ENCODE results near the gene LRRC31.
A peak's percentile ranks its signal among the peaks of the same experiment; 100 is the strongest.

LRRC31 gene

GRCh38 chr3:169863458-169863899, 6.3 kb downstream of the LRRC31 start:
- DNase-seq (ENCODE audit: low read depth), result peak; percentile 53

DNA sequence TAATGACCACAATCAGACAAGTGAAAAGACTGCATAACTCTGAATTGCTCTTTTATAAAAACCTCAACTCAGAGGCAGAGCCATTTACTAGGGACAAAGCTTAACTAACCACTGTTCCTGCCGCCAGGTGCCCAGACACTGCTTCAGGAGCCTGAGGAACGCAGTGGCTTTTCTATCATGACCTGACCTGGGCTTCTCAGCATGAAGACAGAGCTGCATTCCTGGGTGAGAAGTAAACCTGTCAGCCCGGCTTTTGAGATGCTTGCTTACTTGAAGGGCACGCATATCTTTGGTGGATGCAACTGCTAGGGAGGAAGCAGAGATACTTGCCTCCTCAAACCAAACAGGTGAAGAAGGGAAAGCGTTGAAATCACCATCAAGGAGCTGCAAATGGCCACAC, 7.9 kb downstream of the LRRC31 start:
- no peak for DNase-seq (ENCODE audit: low read depth)

GRCh38 chr3:169857811-169858210, 11.9 kb downstream of the LRRC31 start:
- DNase-seq (ENCODE audit: low read depth), result no peak

- DNase-seq (ENCODE audit: low read depth), result no peak
These were observed 14.2 kb downstream of the LRRC31 start for GRCh38 chr3:169855514-169855913.

DNA sequence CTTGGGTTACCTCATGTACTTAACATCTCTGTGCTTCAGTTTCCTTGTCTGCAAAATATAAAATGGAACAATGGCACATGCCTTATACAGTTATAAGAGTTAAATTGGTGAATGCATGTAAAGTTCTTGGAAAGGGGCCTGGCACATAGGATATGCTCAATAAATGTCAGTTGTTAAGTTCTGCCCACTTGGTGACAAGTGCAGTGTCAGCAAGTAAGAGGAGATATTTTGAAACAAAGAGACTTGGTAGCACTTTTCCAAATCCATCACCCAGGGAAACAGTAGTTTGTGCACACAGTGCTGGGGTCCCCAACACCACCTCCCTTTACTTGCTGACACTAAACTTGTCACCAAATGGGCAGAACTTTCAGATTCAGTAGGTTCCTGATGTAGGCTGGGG, 19.1 kb downstream of the LRRC31 start:
- DNase-seq (ENCODE audit: low read depth), result no peak

DNA sequence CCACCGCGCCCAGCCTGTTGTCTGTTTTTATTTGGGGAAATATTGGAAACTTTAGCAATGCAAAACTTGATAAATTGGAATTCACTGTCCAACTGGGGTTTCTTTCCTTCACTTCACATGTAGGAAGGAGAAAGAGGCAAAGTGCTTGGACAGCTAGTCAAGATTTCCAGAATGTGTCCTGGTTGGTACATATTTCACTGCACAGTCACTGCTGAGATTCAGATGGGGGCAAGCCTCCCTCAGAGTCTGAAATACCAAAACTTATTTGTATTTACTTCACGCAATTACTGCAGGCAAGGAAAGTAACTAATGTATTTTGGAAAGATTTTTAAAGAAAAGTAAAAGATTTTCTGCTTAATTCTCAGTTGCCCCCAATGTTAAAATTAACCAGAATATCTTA, 21.0 kb downstream of the LRRC31 start:
- no peak for DNase-seq (ENCODE audit: low read depth)

- no peak for DNase-seq (ENCODE audit: low read depth)
These were observed 21.8 kb downstream of the LRRC31 start for GRCh38 chr3:169847896-169848295.

GRCh38 chr3:169846458-169847193, 23.1 kb downstream of the LRRC31 start:
- DNase-seq (ENCODE audit: low read depth), result peak; percentile 86

- no peak for DNase-seq (ENCODE audit: low read depth)
These were observed 26.8 kb downstream of the LRRC31 start for GRCh38 chr3:169842960-169843359.

- no peak for DNase-seq (ENCODE audit: low read depth)
These were observed 28.6 kb downstream of the LRRC31 start for GRCh38 chr3:169841171-169841570.

DNA sequence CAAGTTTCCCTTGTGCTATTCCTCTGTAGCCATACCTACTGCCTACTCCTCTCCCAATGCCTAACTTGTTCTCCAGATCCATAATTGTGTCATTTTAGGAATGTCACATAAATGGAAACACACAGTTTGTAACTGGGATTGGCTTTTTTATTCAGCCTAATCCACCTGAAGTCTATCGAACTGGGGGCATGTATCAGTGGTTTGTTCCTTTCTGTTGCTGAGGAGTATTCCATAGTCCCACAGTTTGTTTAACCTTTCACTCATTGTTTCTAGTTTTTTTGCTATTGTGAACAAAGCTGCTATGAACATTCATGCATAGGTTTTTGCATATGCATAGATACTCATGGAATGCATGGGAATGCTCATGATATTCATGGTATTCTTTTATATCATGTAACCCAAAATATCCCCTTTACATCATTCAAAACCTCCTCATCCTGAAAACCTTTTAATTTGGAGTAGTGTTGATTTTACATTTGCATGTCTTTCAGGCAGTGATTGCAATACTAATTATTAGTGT, 31.2 kb downstream of the LRRC31 start:
- no peak for DNase-seq (ENCODE audit: low read depth)

- no peak for DNase-seq (ENCODE audit: low read depth)
These were observed 32.8 kb downstream of the LRRC31 start for GRCh38 chr3:169836942-169837275.

DNA sequence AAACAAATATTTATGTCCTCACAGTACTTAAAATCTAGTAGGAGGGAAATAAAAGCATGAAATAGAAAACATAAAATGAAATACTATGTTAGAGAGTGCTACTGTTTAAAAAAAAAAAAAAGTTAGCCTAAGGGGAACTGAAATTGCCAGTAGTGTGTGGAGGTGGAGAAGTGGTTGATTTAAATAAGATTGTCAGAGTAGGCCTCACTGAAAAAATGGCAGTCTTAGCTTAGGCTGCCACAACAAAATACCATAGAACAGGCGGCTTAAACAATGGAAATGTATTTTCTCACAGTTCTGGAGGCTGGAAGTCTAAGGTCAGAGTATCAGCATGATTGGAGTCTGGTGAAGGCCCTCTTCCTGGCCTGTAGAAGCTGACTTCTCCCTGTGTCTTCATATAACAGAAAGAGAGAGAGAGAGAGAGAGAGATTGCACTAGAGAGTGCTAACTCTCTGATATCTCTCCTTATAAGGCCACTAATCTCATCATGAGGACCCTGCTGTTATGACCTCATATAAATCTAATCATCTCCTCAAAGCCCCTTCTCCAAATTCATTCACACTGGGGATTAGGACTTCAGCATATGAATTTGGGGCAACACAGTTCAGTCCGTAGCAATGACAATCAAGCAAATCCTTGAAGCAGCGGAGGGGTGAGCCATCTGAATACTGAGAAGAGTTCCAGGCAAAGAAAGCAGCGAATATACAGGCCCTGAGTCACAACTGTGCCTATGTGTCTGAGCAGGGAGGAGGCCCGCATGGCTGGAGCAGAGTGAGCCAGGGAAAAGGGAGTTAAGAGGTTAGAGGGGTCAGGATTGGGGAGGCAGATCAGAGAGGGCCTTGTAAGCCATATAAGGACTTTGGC, 33.4 kb downstream of the LRRC31 start:
- no peak for DNase-seq (ENCODE audit: low read depth)

GRCh38 chr3:169835533-169835932, 34.2 kb downstream of the LRRC31 start:
- DNase-seq (ENCODE audit: low read depth), result no peak

GRCh38 chr3:169827712-169828111, 42.0 kb downstream of the LRRC31 start:
- DNase-seq (ENCODE audit: low read depth), result no peak

- no peak for DNase-seq (ENCODE audit: low read depth)
These were observed 44.4 kb downstream of the LRRC31 start for GRCh38 chr3:169825316-169825715.

GRCh38 chr3:169822983-169823382, 46.8 kb downstream of the LRRC31 start:
- DNase-seq (ENCODE audit: low read depth), result no peak

DNA sequence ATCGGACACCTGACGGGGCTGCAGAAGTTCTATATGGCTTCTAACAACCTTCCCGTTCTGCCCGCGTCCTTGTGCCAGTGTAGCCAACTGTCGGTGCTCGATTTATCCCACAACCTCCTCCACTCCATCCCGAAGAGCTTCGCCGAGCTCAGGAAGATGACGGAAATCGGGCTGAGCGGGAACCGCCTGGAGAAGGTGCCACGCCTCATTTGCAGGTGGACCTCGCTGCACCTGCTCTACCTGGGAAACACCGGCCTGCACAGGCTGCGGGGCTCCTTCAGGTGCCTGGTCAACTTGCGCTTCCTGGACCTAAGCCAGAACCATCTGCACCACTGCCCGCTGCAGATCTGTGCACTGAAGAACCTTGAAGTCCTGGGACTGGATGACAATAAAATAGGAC, 47.2 kb downstream of the LRRC31 start:
- no peak for DNase-seq (ENCODE audit: low read depth)

DNA sequence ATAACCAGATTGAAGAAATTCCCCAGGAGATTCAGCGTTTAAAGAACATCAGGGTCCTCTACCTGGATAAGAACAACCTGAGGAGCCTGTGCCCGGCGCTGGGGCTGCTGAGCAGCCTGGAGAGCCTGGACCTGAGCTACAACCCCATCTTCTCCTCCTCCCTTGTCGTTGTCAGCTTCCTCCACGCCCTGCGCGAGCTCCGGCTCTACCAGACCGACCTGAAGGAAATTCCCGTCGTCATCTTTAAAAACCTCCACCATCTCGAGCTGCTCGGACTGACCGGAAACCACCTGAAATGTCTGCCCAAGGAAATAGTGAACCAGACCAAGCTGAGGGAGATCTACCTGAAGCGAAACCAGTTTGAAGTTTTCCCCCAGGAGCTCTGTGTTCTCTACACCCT, 47.6 kb downstream of the LRRC31 start:
- no peak for DNase-seq (ENCODE audit: low read depth)

- no peak for DNase-seq (ENCODE audit: low read depth)
These were observed 51.4 kb downstream of the LRRC31 start for GRCh38 chr3:169818316-169818715.

DNA sequence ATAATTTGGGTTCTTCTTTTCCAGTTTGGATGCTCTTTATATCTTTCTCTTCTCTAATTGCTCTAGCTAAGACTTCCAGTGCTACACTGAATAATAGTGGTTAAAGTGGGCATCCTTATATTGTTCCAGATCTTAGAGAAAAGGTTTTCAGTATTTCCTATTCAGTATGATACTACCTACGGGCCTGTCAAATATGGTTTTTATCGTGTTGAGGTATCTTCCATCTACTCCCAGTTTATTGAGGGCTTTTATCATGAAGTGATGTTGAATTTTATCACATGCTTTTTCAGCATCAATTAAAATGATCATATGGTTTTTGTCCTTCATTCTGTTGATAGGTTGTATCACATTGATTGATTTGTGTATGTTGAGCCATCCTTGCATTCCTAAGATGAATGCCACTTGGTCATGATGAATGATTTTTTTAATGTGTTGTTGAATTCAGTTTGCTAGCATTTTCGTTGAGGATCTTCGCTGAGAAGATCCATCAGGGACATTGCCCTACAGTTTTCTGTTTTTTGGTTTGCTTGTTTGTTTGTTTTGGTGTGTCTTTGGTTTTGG, 54.1 kb downstream of the LRRC31 start:
- DNase-seq (ENCODE audit: low read depth), result no peak

- DNase-seq (ENCODE audit: low read depth), result no peak
These were observed 55.8 kb downstream of the LRRC31 start for GRCh38 chr3:169813757-169814517.
